Lung (tissue), 12 donors: ENCODE data around the gene FIZ1. TPM values are rescaled to one million over a fixed set of nuclear protein-coding genes. Genes with fewer than 3 reads are reported as not detected.

Experiments
- ATAC-seq: fragments of 200-7000 bp; cut with Tn5 transposase; one replicate; pipeline ENCODE4 v1.9.1; 2020; ENCODE audit warnings: moderate number of reproducible peaks; ENCODE audit not compliant: insufficient read depth, low FRiP score
- DNase-seq, 3 donors: peaks; one replicate each; pipeline ENCODE4 v3.0.0-alpha.2; 2013 to 2017
- H3K27ac ChIP-seq, 2 donors: one replicate each; pipeline ENCODE4 v1.5.1; 2013; ENCODE audit warnings: mild to moderate bottlenecking in 2 of 2, moderate library complexity in 2 of 2, control low read depth in 1 of 2, inconsistent platforms in 1 of 2, low read depth in 1 of 2, low read length in 1 of 2
- H3K27me3 ChIP-seq, 3 donors: one replicate each; pipeline ENCODE4 v1.5.1; 2013; ENCODE audit warnings: low read length in 2 of 3; ENCODE audit not compliant: control insufficient read depth in 3 of 3, insufficient read depth in 3 of 3
- H3K36me3 ChIP-seq, 4 donors: one replicate each; pipeline ENCODE4 v1.5.1; 2013; ENCODE audit warnings: low read length in 4 of 4, mild to moderate bottlenecking in 1 of 4, moderate library complexity in 1 of 4; ENCODE audit not compliant: control insufficient read depth in 4 of 4, insufficient read depth in 4 of 4
- H3K4me1 ChIP-seq, 5 donors: one replicate each; pipeline ENCODE4 v1.5.1; 2013; ENCODE audit warnings: low read length in 5 of 5, mild to moderate bottlenecking in 2 of 5, moderate library complexity in 1 of 5; ENCODE audit not compliant: control insufficient read depth in 5 of 5, insufficient read depth in 5 of 5
- H3K4me3 ChIP-seq: one replicate; pipeline ENCODE4 v1.5.1; 2013; ENCODE audit warnings: mild to moderate bottlenecking, control low read depth, moderate library complexity
- H3K9ac ChIP-seq, 2 donors: one replicate each; pipeline ENCODE4 v1.5.1; 2013; ENCODE audit warnings: low read length in 2 of 2, control low read depth in 1 of 2; ENCODE audit not compliant: insufficient read depth in 1 of 2
- H3K9me3 ChIP-seq, 4 donors: one replicate each; pipeline ENCODE4 v1.5.1; 2013; ENCODE audit warnings: low read length in 3 of 4, mild to moderate bottlenecking in 1 of 4, moderate library complexity in 1 of 4; ENCODE audit not compliant: control insufficient read depth in 4 of 4, insufficient read depth in 3 of 4
- WGBS, 2 donors: extraction: QIAGEN DNeasy Blood & Tissue Kit; methylation state at CpG; one replicate each; pipeline ENCODE4 v1.1.7; 2013; 5-methylcytosine and 5-hydroxymethylcytosine counted together
- polyA plus RNA-seq, 2 donors: library from polyadenylated mRNA; stranded (reverse); fragments of 200-250 nt; gene quantifications; one replicate each; pipeline ENCODE4 v1.2.1, GENCODE V29; 2013
- total RNA-seq, 2 donors: library from RNA; depleted of rRNA in 1 of 2; stranded (reverse); fragments of >200 nt in 1 of 2; gene quantifications; one replicate each; pipeline ENCODE4 v1.2.1, GENCODE V29; 2014 to 2021
- TF ChIP-seq, protein P1 (sequence below): IDR thresholded peaks from 2 replicates; pipeline ENCODE4 v1.5.1; 2012; ENCODE audit warnings: mild to moderate bottlenecking; ENCODE audit errors: control extremely low read depth, extremely low read depth
- donor health status: control.
- donor health status: control.
- donor health status: Bipolar disorder and iron deficiency.
- donor health status: healthy.
- donor health status: DM: yes; HTN: yes; CAD: no.

The FIZ1 gene
- total and polyA plus RNA-seq, 4 donors, result 5.6 to 17.6 (median 9.9) TPM

DNA sequence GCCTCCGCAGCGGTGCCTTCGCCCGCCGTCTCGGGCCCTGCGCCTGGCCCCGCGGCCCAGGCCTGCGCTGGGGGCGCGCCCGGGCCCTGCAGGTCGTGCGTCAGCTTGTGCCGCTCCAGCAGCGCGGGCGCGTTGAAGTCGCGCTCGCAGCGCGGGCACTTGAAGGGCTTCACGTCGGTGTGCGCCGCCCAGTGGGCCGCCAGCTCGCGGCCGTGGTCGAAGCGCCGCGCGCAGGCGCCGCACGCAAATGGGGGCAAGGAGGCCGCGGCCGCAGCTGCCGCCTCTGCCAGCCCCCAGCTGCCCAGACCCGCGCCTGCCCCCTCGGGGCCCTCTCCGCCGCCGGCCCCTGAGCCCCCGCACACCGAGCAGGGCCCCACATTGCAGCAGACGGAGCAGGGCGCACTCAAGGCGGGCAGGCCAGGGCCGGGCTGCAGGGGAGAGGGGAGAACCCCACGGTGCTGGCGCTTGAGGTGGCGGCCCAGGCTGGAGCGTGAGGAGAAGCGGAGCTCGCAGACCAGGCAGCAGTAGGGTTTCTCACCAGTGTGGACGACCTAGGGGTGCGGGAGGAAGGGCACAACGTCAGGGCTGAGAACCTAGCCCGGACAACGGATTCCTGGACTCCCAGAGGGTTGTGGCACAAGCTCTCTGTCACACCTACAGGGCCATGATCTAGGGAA lies 6.1 kb downstream of the FIZ1 start:
- no peak for ATAC-seq

DNA sequence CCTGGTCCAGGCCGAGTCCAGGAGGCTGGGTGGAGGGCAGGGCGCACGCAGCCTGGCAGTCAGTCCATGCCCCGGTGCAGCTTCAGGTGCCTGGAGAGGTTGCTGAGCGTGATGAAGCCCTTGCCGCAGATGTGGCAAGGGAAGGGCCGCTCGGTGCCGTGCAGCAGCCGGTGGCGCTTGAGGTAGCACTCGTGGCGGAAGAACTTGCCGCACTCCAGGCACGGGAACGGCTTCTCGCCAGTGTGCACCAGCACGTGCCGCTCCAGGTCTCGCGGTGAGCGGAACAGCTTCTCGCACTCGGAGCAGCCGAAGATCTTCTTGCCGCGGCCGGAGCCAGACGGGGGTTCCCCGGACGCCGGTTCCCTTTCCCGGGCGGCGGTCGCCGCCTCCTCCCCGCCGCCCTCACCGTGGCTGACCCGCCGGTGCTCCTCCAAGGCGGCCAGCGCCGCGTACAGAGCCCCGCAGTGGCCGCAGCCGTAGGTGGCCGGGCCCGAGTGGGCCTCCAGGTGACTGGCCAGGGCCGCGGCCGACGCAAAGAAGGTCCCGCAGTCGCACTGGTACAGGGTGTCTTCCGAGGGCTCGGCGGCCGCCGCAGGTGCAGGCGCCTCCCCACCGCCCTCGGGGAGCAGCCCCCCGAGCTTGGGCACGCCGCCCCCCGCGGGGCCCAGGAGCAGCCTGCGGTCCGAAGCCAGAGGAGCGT lies 6.8 kb downstream of the FIZ1 start:
- Histone ChIP-seq H3K27me3 (no peaks in the 10 kb centered on the region), H3K36me3 (peaks cover 5 to 30% (median 23%) of the 10 kb centered on the region in 4 donors), H3K9ac (no peak overlapping the region), H3K27ac (no peak overlapping the region), H3K4me3 (no peak overlapping the region), H3K4me1 (peaks cover 0 to under 1% (median 0%) of the 10 kb centered on the region in 5 donors), H3K9me3 (no peaks in the 10 kb centered on the region)
- ATAC-seq (no peak), DNase-seq (no peak)
- 94 to 95% methylated on average over 62 to 73 of the region's 73 CpGs for WGBS, 2 donors
- TF ChIP-seq, protein P1, sequence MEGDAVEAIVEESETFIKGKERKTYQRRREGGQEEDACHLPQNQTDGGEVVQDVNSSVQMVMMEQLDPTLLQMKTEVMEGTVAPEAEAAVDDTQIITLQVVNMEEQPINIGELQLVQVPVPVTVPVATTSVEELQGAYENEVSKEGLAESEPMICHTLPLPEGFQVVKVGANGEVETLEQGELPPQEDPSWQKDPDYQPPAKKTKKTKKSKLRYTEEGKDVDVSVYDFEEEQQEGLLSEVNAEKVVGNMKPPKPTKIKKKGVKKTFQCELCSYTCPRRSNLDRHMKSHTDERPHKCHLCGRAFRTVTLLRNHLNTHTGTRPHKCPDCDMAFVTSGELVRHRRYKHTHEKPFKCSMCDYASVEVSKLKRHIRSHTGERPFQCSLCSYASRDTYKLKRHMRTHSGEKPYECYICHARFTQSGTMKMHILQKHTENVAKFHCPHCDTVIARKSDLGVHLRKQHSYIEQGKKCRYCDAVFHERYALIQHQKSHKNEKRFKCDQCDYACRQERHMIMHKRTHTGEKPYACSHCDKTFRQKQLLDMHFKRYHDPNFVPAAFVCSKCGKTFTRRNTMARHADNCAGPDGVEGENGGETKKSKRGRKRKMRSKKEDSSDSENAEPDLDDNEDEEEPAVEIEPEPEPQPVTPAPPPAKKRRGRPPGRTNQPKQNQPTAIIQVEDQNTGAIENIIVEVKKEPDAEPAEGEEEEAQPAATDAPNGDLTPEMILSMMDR, result no peak

More for the DNA sequence above, 6.1 kb downstream of the FIZ1 start:
- DNase-seq, result no peak
- Histone ChIP-seq H3K9me3 (no peaks in the 10 kb centered on the region), H3K9ac (no peak overlapping the region), H3K36me3 (peaks cover 5 to 33% (median 23%) of the 10 kb centered on the region in 4 donors), H3K4me3 (no peak overlapping the region), H3K4me1 (no peaks in the 10 kb centered on the region), H3K27ac (no peak overlapping the region), H3K27me3 (no peaks in the 10 kb centered on the region)
- WGBS, 2 donors, result 91% methylated on average over 49 to 68 of the region's 68 CpGs
- TF ChIP-seq, protein P1, result no peak

DNA sequence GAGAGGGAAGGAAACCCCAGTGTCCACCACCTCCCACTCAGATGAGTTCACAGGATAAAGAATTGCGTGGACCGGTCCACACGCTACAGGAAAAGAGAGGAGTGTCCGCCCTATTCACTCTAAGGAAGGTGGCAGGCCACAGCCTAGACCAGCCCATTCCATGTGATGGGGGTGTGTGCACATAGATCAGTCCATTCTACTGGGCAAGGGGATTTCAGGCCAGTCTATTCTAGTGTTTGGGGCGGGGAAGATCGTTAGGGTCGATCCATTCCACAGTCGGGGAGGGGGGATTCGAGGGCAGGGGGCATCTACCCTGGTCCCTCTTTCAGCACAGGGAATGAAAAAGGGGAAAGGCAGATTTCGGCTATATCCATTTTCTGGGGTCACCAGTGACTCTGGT lies 7.8 kb downstream of the FIZ1 start:
- Histone ChIP-seq H3K4me1 (peaks cover 0 to 10% (median 1%) of the 10 kb centered on the region in 5 donors), H3K4me3 (no peak overlapping the region), H3K9me3 (no peaks in the 10 kb centered on the region), H3K27ac (no peak overlapping the region), H3K9ac (no peak overlapping the region), H3K27me3 (no peaks in the 10 kb centered on the region), H3K36me3 (peaks cover 5 to 27% (median 21%) of the 10 kb centered on the region in 4 donors)
- DNase-seq (no peak), ATAC-seq (no peak)
- TF ChIP-seq, protein P1, result no peak
- WGBS, 2 donors, result 86 to 91% methylated on average over 10 of the region's 10 CpGs
